GM23338 (cell line): ENCODE measurements around the gene SPATC1L. TPM values are rescaled to one million over a fixed set of nuclear protein-coding genes. Genes with fewer than 3 reads are reported as not detected.
A peak's percentile ranks its signal among the peaks of the same experiment; 100 is the strongest.

ENCODE experiments used
- ATAC-seq: fragments of 200-7000 bp; cut with Tn5 transposase; 3 replicates; pipeline ENCODE4 v1.9.1; 2020
- DNase-seq: peaks from one replicate; pipeline ENCODE4 v3.0.0-alpha.2; 2015; ENCODE audit warnings: low spot score
- H2AFZ ChIP-seq: fragments of 200-600 bp; sonication (generic); 2 replicates; pipeline ENCODE4 v1.8.0; 2016; ENCODE audit warnings: antibody characterized with exemption, mild to moderate bottlenecking, moderate library complexity
- H3F3A ChIP-seq: fragments of 200-600 bp; sonication (generic); replicated peaks from 2 replicates; pipeline ENCODE4 v1.8.0; 2017; ENCODE audit warnings: antibody characterized with exemption, mixed run types, low read depth
- H3K27ac ChIP-seq: fragments of 200-600 bp; sonication (generic); 2 replicates; pipeline ENCODE4 v1.6.1; 2016; ENCODE audit warnings: low read depth
- H3K27me3 ChIP-seq: fragments of 200-600 bp; sonication (generic); 2 replicates; pipeline ENCODE4 v1.8.0; 2016; ENCODE audit warnings: mild to moderate bottlenecking, mixed run types, moderate library complexity; ENCODE audit not compliant: insufficient read depth
- H3K36me3 ChIP-seq: fragments of 200-600 bp; sonication (generic); 2 replicates; pipeline ENCODE4 v1.8.0; 2016; ENCODE audit warnings: mild to moderate bottlenecking; ENCODE audit not compliant: insufficient read depth
- H3K4me1 ChIP-seq: fragments of 200-600 bp; sonication (generic); 2 replicates; pipeline ENCODE4 v1.8.0; 2016; ENCODE audit warnings: mild to moderate bottlenecking, moderate library complexity; ENCODE audit not compliant: insufficient read depth
- H3K4me2 ChIP-seq: fragments of 200-600 bp; sonication (generic); 2 replicates; pipeline ENCODE4 v1.7.1; 2017; ENCODE audit warnings: mixed run types
- H3K4me3 ChIP-seq: fragments of 200-600 bp; sonication (generic); 2 replicates; pipeline ENCODE4 v1.6.1; 2016; ENCODE audit warnings: mixed run types
- H3K79me2 ChIP-seq: fragments of 200-600 bp; sonication (generic); replicated peaks from 2 replicates; pipeline ENCODE4 v1.8.0; 2017; ENCODE audit warnings: mild to moderate bottlenecking; ENCODE audit not compliant: insufficient read depth
- H3K9me2 ChIP-seq: fragments of 200-600 bp; sonication (generic); 2 replicates; pipeline ENCODE4 v1.8.0; 2017; ENCODE audit not compliant: insufficient read depth
- H4K20me1 ChIP-seq: fragments of 200-600 bp; sonication (generic); replicated peaks from 2 replicates; pipeline ENCODE4 v1.8.0; 2017; ENCODE audit warnings: mild to moderate bottlenecking; ENCODE audit not compliant: insufficient read depth
- H3K27ac Mint-ChIP-seq: 2 replicates; pipeline ENCODE4 v1.8.0; 2020; ENCODE audit warnings: inconsistent platforms, mild to moderate bottlenecking, moderate library complexity, mixed read lengths
- H3K27me3 Mint-ChIP-seq: 3 replicates; pipeline ENCODE4 v1.8.0; 2022; ENCODE audit warnings: low read depth, mild to moderate bottlenecking, moderate library complexity, mixed read lengths, inconsistent platforms; ENCODE audit not compliant: insufficient read depth, poor library complexity
- H3K36me3 Mint-ChIP-seq: 3 replicates; pipeline ENCODE4 v1.8.0; 2021; ENCODE audit warnings: low read depth, mild to moderate bottlenecking, inconsistent platforms, moderate library complexity, mixed read lengths
- H3K4me1 Mint-ChIP-seq: 3 replicates; pipeline ENCODE4 v1.8.0; 2020; ENCODE audit warnings: mild to moderate bottlenecking, inconsistent platforms, mixed read lengths
- H3K4me3 Mint-ChIP-seq: 3 replicates; pipeline ENCODE4 v1.8.0; 2021; ENCODE audit warnings: moderate library complexity, mild to moderate bottlenecking, inconsistent platforms, mixed read lengths
- H3K9me3 Mint-ChIP-seq: 3 replicates; pipeline ENCODE4 v1.8.0; 2020; ENCODE audit warnings: moderate library complexity, mild to moderate bottlenecking, inconsistent platforms, mixed read lengths
- CREB1 ChIP-seq: fragments of 250-450 bp; sonication (Bioruptor Pico); IDR thresholded peaks from 2 replicates; pipeline ENCODE4 v1.5.0; 2020; ENCODE audit warnings: low read depth, mild to moderate bottlenecking, moderate library complexity
- EZH2 ChIP-seq: fragments of 200-600 bp; sonication (generic); IDR thresholded peaks from one replicate; pipeline ENCODE4 v1.8.0; 2017; ENCODE audit warnings: antibody characterized with exemption, mild to moderate bottlenecking, low read depth; ENCODE audit not compliant: unreplicated experiment
- EZH2phosphoT487 ChIP-seq: fragments of 200-600 bp; sonication (generic); IDR thresholded peaks from one replicate; pipeline ENCODE4 v1.8.1; 2018; ENCODE audit warnings: antibody characterized with exemption; ENCODE audit not compliant: unreplicated experiment
- JUNB ChIP-seq: IDR thresholded peaks from one replicate; pipeline ENCODE4 v1.6.1; 2016; ENCODE audit warnings: antibody characterized with exemption; ENCODE audit not compliant: unreplicated experiment
- NANOG ChIP-seq: IDR thresholded peaks from 2 replicates; pipeline ENCODE4 v1.6.1; 2016; ENCODE audit warnings: antibody characterized with exemption, borderline replicate concordance
- POLR2AphosphoS5 ChIP-seq: IDR thresholded peaks from 2 replicates; pipeline ENCODE4 v1.6.1; 2016; ENCODE audit warnings: antibody characterized with exemption, low read depth
- ZNF331 ChIP-seq: fragments of 250-450 bp; sonication (Bioruptor Pico); IDR thresholded peaks from 2 replicates; pipeline ENCODE4 v1.5.0; 2020; ENCODE audit warnings: low read depth, mild to moderate bottlenecking, moderate library complexity
- polyA plus RNA-seq: library from polyadenylated mRNA; unstranded; fragments of >200 nt; fragmentation: Nextera tagmentation; extraction: Ambion mirVana; gene quantifications from 2 replicates; pipeline ENCODE4 v1.2.1, GENCODE V29; 2016
- total RNA-seq: library from RNA; depleted of rRNA; stranded (reverse); fragments of >200 nt; shearing (Covaris generic); gene quantifications from 2 replicates; pipeline ENCODE4 v1.2.3, GENCODE V29; 2014
- TF ChIP-seq, protein P1 (sequence below), 2 experiments: fragments of 200-600 bp in 1 of 2; sonication (generic) in 1 of 2; conservative IDR thresholded peaks; 2 replicates each; pipeline versions ENCODE4 v1.5.1 to v1.6.1; 2016 to 2017; ENCODE audit warnings: antibody characterized with exemption in 2 of 2, low read depth in 2 of 2, mild to moderate bottlenecking in 2 of 2, moderate library complexity in 1 of 2
- TF ChIP-seq, protein P2 (sequence below): fragments of 250-450 bp; sonication (Bioruptor Pico); IDR thresholded peaks from 2 replicates; pipeline ENCODE4 v1.5.0; 2020; ENCODE audit warnings: mild to moderate bottlenecking, moderate library complexity

The SPATC1L gene
- total and polyA plus RNA-seq, 2 experiments from 2014 or later: 37.6 to 70.2 TPM

DNA sequence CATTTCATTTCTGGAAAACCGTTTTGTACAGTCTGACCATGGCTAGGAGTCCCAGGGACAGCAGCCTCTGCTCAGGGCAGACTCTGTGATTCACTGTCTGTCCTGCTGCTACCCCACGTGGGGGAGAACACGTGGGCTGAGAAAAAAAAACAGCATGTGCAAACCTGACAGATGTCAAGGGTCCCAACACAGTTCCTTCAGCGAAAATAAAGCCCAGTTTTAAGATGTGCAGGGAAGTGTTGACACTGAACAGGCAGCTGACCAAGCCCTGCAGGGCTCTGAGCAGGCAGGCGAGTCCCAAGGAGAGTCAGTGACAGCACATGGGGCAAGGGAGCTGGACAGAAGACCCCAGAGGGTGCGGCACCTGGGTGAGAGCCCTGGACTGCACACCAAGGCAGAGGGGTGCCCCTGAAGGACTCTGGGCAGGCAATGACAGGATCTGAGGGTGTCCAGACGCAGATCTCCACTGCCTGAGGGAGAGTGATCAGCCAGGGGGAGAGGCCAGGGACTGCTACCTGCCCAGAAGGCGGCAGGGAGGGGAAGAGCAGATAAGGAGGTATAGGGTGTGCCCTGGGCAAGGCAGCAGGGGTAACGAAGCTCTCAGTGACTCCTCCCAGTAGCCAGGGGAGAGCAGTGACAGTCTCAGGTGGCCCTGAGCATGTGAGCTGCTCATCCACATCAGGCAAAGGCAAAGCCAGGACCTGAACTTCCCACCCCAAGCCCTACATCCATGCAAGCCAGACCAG lies 5.1 kb upstream of the SPATC1L start:
- peaks cover 11% of the 10 kb centered on the region; the same call in 1 of the 2 replicates for H3K4me1 ChIP-seq
- H3K4me3 ChIP-seq: no peak overlapping the region
- no peaks in the 10 kb centered on the region for H3K27me3 ChIP-seq
- H3K27ac Mint-ChIP-seq: peak overlapping the region; percentile 16
- no peaks in the 10 kb centered on the region for H3K9me2 ChIP-seq
- H3K4me1 Mint-ChIP-seq: peaks cover 18% of the 10 kb centered on the region
- H3K4me3 Mint-ChIP-seq: no peak overlapping the region
- DNase-seq (no peak), ATAC-seq (no peak)
- no peaks in the 10 kb centered on the region for H3K79me2 ChIP-seq
- no peak overlapping the region for H3K4me2 ChIP-seq
- peaks cover 34% of the 10 kb centered on the region for H3K36me3 Mint-ChIP-seq
- H3F3A ChIP-seq: peaks cover 9% of the 10 kb centered on the region; the same call in 1 of the 2 replicates
- no peaks in the 10 kb centered on the region for H3K36me3 ChIP-seq
- no peak overlapping the region for H2AFZ ChIP-seq
- H3K27me3 Mint-ChIP-seq: peaks cover 7% of the 10 kb centered on the region
- TF ChIP-seq, protein P1, sequence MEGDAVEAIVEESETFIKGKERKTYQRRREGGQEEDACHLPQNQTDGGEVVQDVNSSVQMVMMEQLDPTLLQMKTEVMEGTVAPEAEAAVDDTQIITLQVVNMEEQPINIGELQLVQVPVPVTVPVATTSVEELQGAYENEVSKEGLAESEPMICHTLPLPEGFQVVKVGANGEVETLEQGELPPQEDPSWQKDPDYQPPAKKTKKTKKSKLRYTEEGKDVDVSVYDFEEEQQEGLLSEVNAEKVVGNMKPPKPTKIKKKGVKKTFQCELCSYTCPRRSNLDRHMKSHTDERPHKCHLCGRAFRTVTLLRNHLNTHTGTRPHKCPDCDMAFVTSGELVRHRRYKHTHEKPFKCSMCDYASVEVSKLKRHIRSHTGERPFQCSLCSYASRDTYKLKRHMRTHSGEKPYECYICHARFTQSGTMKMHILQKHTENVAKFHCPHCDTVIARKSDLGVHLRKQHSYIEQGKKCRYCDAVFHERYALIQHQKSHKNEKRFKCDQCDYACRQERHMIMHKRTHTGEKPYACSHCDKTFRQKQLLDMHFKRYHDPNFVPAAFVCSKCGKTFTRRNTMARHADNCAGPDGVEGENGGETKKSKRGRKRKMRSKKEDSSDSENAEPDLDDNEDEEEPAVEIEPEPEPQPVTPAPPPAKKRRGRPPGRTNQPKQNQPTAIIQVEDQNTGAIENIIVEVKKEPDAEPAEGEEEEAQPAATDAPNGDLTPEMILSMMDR (conservative IDR thresholded peaks at IDR 0.05; ENCODE audit: low read depth in 2 of 2): no peak
- no peak for TF ChIP-seq EZH2phosphoT487
- no peak for TF ChIP-seq POLR2AphosphoS5
- no peak for TF ChIP-seq NANOG
- TF ChIP-seq CREB1 (CRISPR knock-in tag): no peak
- no peak for TF ChIP-seq JUNB
- TF ChIP-seq EZH2: no peak
- TF ChIP-seq, protein P2, sequence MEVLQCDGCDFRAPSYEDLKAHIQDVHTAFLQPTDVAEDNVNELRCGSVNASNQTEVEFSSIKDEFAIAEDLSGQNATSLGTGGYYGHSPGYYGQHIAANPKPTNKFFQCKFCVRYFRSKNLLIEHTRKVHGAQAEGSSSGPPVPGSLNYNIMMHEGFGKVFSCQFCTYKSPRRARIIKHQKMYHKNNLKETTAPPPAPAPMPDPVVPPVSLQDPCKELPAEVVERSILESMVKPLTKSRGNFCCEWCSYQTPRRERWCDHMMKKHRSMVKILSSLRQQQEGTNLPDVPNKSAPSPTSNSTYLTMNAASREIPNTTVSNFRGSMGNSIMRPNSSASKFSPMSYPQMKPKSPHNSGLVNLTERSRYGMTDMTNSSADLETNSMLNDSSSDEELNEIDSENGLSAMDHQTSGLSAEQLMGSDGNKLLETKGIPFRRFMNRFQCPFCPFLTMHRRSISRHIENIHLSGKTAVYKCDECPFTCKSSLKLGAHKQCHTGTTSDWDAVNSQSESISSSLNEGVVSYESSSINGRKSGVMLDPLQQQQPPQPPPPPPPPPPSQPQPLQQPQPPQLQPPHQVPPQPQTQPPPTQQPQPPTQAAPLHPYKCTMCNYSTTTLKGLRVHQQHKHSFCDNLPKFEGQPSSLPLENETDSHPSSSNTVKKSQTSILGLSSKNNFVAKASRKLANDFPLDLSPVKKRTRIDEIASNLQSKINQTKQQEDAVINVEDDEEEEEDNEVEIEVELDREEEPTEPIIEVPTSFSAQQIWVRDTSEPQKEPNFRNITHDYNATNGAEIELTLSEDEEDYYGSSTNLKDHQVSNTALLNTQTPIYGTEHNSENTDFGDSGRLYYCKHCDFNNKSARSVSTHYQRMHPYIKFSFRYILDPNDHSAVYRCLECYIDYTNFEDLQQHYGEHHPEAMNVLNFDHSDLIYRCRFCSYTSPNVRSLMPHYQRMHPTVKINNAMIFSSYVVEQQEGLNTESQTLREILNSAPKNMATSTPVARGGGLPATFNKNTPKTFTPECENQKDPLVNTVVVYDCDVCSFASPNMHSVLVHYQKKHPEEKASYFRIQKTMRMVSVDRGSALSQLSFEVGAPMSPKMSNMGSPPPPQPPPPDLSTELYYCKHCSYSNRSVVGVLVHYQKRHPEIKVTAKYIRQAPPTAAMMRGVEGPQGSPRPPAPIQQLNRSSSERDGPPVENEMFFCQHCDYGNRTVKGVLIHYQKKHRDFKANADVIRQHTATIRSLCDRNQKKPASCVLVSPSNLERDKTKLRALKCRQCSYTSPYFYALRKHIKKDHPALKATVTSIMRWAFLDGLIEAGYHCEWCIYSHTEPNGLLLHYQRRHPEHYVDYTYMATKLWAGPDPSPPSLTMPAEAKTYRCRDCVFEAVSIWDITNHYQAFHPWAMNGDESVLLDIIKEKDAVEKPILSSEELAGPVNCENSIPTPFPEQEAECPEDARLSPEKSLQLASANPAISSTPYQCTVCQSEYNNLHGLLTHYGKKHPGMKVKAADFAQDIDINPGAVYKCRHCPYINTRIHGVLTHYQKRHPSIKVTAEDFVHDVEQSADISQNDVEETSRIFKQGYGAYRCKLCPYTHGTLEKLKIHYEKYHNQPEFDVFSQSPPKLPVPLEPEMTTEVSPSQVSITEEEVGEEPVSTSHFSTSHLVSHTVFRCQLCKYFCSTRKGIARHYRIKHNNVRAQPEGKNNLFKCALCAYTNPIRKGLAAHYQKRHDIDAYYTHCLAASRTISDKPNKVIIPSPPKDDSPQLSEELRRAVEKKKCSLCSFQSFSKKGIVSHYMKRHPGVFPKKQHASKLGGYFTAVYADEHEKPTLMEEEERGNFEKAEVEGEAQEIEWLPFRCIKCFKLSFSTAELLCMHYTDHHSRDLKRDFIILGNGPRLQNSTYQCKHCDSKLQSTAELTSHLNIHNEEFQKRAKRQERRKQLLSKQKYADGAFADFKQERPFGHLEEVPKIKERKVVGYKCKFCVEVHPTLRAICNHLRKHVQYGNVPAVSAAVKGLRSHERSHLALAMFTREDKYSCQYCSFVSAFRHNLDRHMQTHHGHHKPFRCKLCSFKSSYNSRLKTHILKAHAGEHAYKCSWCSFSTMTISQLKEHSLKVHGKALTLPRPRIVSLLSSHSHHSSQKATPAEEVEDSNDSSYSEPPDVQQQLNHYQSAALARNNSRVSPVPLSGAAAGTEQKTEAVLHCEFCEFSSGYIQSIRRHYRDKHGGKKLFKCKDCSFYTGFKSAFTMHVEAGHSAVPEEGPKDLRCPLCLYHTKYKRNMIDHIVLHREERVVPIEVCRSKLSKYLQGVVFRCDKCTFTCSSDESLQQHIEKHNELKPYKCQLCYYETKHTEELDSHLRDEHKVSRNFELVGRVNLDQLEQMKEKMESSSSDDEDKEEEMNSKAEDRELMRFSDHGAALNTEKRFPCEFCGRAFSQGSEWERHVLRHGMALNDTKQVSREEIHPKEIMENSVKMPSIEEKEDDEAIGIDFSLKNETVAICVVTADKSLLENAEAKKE (CRISPR knock-in tag): no peak
- TF ChIP-seq ZNF331 (CRISPR knock-in tag): no peak
- peaks cover 3% of the 10 kb centered on the region; the same call in 1 of the 2 replicates for H4K20me1 ChIP-seq
- peak overlapping the region; percentile 75; the same call in 1 of the 2 replicates for H3K27ac ChIP-seq
- no peaks in the 10 kb centered on the region for H3K9me3 Mint-ChIP-seq
